Activated naive CD4-positive, alpha-beta T cell treated with Interleukin-2 at 50 U/mL for 16 hours (primary cell): ENCODE data around the gene MON2.

ENCODE experiments used
- DNase-seq: peaks from one replicate; pipeline ENCODE4 v3.0.0-alpha.2; 2020

Gene MON2

DNA sequence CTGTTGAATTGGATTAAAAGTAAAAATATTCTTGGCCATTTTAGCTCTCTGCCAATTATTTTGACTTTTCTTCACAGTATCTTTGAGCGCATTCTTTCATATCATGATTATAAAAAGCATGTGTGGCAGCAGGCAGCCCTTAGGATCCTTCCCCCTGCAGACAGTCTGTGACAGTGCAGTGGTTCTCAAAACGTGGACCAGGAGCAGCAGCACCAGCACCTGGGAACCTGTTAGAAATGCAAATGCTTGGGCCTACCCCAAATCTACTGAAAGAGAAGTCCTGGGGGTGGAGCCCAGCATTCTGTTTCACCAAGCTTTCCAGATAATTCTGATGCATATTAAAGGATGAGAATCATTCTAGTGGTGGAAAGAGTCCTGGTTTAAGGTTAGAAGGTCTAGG lies 155.6 kb downstream of the MON2 start:
- no peak for DNase-seq

DNA sequence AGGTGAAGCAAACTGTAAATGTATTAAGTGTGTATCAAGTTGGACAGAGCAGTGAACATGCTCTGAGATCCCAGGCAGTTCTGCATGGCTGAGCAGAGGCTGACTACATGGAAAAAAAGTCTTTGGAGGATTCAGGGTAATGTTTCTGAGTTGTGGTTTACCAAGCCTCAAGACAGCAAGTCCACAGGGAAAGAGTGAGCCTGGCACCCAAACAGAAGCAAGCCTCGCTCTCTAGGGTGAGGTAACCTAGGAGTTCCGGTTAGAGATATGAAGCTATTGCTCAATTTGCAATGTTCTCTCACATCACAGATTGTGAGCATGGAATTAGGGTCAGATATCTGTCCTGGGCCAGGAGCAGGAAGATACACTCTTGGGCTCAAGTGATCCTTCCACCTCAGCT lies 158.6 kb downstream of the MON2 start:
- DNase-seq = no peak

DNA sequence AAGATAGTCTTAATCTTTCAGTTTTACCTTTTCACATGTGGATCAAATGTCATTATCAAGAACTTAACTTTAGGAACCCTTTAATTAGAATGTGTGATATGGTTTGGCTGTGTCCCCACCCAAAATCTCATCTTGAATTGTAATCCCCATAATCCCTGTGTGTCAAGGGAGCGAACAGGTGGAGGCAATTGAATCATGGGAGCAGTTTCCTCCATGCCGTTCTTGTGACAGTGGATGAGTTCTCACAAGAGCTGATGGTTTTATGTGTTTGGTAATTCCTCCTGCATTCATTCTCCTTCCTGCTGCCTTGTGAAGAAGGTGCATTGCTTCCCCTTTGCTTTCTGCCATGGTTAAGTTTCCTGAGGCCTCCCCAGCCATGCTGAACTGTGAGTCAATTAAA lies 160.6 kb downstream of the MON2 start:
- no peak for DNase-seq

DNA sequence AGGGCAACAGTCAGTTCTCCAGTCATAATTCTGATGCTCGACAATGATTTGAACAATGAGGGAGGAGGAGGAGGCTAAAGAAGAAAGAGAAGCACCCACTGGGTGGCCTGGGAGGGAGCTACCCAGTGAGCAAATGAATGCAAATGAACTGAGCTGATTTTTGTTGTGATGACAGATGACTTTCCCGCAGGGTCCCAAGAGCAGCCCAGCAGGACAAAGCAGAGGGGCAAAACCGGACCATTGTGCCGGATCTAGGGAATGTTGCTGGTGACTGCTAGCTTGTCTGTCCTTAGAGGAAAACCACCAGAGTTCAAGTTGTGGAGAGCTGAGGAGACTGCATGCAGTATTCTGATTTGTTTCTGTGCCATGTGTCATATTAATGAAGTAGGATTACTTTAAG lies 162.8 kb downstream of the MON2 start:
- no peak for DNase-seq

DNA sequence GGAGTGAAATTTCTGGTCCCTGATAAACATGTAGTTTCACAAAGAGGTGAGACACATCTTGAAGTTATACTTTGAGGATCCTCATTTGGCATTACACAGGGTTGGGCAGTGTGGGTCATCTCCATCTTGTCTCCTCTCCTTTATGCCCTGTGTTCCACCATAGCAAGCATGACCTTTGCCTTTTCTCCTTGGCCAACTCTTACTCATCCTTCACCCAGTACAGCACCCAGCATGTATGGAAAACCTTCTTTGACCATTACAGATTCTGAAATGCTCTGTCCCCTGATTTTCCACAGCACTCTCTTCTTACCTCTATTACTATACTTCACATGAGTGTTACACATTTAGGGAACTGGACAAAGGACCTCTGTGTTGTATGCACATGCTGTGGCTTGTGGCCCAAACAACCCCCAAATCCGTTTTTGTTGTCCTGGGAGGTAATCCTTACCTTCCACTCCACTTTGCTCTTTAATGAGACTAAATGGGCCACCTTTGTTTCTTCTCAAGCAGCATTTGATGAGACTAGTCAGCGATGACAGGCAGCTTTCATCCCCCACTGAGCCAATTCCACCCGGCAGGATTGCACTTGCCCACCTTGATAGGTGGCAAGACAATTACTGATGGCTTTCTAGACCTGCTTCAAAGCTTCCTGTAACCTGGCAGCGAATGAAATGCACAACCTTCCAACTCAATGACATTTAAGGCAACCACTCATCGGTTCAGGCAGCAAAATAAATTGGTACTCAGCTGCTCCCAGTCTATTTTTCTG lies 163.5 kb downstream of the MON2 start:
- DNase-seq = no peak

DNA sequence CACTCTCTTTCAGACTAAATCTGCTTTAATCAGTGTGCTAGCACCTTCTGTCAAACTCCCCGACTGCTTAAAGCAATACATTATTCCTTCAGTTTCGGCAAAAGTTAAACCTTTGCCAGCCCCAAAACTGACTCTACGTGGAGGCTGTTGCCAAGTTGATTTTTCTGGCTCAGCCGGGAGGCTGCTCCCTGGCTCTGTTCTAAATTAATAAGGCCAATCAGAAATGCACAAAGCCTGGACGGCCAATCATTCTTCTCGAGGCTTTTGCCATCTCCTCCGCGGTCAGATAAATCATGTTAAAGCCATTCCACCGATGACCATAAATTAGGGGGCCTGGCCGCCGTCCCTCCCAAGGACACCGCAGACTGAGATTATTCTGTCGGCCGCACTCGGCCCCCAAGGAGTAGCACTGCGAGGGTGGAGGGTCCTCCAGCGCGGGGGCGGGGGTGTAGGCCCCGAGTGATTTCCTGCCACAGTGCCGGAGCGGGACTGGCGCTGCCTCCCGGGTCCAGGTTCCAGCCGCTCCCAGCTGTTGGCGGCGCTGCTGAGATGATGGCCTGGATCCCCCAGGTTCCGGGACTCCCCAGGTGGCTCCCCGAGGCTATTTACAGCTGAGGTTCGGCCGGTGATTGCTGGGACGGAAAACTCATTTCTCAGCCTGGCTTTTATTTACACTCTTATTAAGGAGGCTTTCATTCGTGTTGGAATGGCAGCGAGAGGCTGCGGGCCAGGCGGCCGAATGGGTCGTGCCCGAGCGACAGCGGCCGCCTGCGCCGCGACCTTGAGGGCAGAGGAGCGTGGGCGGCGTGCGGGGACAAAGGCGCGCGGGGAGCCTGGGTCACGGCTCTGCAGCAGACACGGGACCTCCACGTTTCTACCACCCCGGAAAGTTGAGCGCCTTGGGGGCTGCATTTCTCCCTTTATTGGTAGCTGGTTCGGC lies 165.1 kb downstream of the MON2 start:
- DNase-seq = peak; percentile 13

DNA sequence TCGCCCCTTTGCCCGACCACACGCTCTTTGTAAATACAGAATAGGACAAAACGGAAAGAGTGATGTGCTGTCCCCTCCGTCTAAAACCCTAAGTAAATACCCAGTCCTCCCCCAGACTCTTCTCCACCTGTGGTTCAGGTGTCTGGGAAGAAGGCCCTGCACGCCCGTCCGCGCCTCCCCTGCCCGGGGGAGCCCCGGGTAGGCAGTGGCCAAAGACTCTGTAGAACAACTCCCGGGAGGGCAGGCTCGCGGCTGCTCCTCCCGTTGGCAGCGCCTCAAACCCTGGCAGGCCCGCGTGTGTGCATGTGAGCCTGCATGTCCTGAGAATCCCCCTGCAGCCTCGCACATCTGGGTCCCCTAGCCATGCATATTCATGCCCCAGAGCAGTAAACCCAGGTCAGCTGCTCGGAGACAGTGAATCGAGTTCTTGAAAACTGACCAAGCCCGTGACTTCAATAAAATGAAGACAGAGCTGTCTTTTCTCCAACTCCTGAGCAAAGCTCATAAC lies 165.8 kb downstream of the MON2 start:
- no peak for DNase-seq

DNA sequence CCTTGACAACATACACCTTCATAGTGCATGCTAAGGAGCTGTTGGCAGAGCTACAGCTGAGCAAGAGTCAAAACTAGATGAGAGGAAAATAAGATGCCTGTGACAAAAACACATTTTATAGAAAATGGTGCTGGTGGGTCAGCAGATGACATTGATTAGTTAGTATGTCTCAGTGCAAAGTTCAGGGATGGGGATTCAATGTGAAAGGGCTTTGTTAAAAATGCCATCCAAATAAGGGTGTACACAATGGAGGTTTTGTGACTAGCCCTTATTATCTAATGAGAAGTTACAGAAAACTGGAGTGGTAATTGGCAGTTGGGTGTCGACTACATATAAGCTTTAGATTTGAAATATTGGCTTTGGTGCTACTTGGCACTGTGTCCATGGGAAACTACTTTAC lies 169.0 kb downstream of the MON2 start:
- no peak for DNase-seq

DNA sequence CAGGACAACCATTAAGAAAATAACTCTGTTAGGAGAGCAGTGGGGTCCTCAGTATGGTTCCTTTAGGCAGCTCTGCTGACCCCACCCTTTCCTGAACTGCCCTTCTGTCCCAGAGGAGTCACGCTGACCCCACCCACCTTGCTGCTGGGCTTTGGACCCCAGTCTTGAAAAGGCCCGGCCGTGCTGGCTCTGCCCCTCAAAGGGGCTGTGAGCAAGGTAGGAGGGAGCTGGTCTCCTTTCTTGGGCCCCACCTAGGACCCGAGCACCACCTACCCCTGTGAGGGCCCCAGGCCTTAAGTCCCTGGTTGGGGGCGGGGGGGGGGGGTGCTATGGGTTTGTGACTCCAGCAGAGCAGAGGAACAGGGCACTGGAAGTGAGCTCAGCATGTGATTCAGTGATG lies 171.1 kb downstream of the MON2 start:
- DNase-seq = no peak

DNA sequence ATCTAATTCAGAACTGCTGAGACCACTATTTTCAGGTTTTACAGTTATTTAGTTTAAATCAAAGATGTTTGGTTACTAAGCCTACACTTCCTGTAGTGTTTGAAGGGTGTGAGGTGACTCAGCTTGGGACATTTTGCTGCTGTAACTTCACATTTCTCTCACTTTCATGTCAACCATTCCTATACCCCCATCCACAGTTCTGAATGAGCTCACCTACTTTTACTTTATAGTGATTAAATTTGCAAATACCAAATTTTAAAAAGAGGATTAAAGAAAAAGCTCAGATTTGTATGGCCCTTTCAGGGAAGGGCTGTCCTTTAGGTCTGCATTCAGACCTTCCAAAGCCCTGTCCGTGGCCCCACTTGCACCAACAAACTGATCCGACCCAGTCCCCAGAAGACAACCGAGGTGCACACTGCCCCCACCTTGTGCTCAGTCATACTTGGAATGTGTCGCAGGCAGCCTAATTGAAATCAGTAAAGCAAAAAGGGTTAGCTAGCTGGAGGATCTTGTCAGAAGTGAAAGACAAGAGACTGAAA lies 174.4 kb downstream of the MON2 start:
- peak; percentile 47 for DNase-seq

DNA sequence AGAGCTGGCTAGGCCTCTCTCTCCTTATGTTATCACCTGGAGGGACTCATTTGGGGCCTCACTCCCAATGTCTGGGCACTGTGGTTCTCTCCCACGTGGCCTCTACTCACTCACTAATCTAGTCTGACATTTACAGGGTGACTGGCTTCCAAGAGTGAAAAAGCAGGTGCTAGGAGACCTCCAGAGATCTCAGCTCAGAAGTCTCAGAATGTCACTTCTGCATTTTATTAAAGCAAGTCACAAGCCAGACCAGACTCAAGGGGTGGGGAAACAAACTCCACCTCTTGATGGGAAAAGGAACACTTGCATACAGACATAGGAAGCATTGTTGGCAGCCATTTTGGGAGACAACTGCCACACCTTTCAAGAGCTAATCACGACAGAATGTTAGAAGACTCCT lies 175.9 kb downstream of the MON2 start:
- DNase-seq = no peak

DNA sequence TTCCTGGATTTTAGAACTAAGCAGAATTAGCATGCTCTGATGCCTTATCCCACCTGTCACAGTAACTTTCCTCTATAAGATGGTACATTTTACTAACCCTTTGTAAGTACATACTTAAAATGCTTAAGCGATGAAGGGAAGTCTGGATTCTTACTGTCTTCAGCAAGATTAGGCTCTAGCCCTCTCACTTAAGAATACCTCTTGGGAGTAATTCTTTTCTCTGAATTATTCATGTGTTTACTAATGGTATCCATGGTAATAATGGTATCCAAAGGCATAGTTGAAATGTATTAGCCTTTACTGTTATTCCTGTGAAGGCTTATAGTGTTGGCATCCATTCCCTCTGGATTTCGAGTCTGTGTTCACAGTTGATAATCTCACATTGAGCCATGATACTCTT lies 176.9 kb downstream of the MON2 start:
- DNase-seq = no peak

DNA sequence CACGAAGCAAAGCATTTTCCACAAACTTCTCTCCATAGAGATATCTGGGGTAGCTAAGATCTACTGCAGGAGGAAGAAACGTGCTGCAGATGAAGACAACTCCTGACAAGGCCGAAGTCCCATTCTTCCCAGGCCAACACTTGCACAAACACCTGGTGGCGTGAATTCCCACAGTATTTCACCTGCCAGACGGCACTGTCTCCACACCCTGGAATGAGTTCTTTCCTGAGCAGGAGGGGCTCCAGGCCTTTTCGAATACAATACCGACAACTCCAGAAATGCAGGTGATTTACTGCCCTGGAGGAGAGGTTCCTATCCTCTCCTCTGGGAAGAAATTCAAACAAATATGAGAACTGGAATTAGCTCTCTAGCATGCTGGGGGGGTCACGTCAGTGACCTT lies 179.9 kb downstream of the MON2 start:
- no peak for DNase-seq

DNA sequence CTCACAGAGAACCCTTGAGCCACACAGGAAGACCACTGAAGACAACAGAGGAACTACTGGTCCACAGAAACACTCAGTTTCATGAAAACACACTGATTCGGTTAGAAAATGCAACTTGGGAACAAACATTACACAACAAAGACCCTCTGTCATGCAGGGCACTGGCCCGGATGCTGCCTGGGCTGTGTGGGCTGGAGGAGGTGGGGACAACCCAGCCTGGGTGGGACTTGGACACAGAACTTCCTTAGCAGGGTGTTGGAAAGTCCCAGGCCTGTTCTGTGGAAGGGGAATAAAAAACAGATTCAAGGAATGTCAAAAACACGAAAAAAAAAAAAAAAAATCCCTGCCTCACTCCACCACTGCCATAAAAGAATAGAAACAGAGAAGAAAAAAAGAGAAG lies 181.0 kb downstream of the MON2 start:
- no peak for DNase-seq

DNA sequence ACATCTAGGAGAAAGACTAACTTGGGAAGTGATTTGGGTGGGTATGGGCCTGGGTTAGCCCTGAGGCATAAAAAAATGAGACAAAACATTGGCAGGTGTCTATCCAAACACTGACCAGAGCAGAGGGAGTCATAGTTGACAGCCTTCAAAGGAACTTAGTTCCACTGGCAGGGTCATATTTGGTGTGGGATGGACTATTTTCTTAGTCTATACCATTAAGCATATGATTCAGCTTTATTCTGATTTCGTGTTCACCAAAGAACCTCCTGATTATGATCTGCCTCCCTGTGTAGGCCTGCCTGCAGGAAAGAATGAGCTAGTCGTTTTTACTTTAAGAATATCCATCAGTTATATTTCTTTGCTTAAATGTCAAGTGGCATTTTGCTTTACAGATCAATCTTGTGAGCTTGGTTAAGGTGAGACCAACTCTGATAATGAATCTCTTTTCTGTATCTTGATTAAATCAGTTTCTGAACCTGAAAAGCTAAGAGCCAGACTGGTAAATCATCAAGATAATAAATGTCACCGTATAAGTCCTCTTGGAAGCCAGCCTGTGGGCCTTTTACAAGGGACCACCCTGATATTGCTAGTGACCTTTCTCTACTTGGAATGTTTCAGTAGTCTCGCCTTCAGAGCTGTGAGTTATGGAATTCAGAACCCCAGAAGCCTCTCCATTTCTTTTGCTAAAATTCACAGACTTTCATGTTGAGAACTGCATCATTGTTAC lies 182.9 kb downstream of the MON2 start:
- DNase-seq = no peak
